ENCODE results near the gene CTDSP2. TPM values are rescaled to one million over a fixed set of nuclear protein-coding genes. Genes with fewer than 3 reads are reported as not detected.
"Not testable (repeated sequence)": the region's sequence is repeated elsewhere in the genome, so short reads cannot be mapped to it uniquely, and the experiment has no call there.

The CTDSP2 gene
- total and polyA plus RNA-seq, 2 donors = 50.4 to 68.6 TPM

GRCh38 chr12:57883700-57884099 lies 37.2 kb upstream of the CTDSP2 start:
- no peak for DNase-seq (ENCODE audit: low read depth in 6 of 9, low spot score in 9 of 9)
- Histone ChIP-seq H3K9me3 (ENCODE audit: control insufficient read depth in 2 of 2, insufficient read depth in 1 of 2, low read length in 1 of 2) (peaks cover 0 to 9% of the 10 kb centered on the region in 2 donors), H3K4me1 (ENCODE audit: control insufficient read depth in 2 of 2, insufficient read depth in 2 of 2, low read length in 2 of 2) (peaks cover 9 to 15% of the 10 kb centered on the region in 2 donors), H3K36me3 (ENCODE audit: control insufficient read depth in 2 of 2, insufficient read depth in 2 of 2, low read length in 1 of 2) (no peaks in the 10 kb centered on the region), H3K4me3 (ENCODE audit: low read length in 2 of 2) (no peak overlapping the region), H3K27me3 (ENCODE audit: control insufficient read depth in 2 of 2, insufficient read depth in 1 of 2, low read length in 1 of 2) (no peaks in the 10 kb centered on the region), H3K27ac (ENCODE audit: low read depth in 1 of 2, low read length in 1 of 2) (no peak overlapping the region)

DNA sequence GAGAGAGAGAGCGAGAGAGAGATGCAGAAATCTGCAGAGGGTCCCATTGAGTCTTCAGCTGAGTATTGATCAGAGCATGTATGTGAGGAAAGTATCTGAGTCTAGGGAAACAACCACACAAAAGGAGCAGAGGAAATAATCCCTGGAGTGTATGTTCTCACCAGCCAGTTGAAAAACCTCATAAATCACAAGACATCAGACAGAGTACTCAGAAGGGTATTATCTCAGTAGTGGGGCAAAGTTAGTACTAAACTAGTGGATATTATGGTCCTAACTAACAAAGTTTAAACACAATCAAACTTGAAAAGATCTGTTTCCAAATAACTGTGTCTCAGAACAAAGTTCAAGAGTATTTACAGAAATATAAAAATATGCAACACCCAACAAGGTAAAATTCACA lies 36.5 kb upstream of the CTDSP2 start:
- no peaks in the 10 kb centered on the region for H3K36me3 ChIP-seq (ENCODE audit: control insufficient read depth in 2 of 2, insufficient read depth in 2 of 2, low read length in 1 of 2)
- H3K9me3 ChIP-seq (ENCODE audit: control insufficient read depth in 2 of 2, insufficient read depth in 1 of 2, low read length in 1 of 2) = peaks cover 0 to 9% of the 10 kb centered on the region in 2 donors
- no peaks in the 10 kb centered on the region for H3K27me3 ChIP-seq (ENCODE audit: control insufficient read depth in 2 of 2, insufficient read depth in 1 of 2, low read length in 1 of 2)
- WGBS = 100% methylated on average over 1 of the region's 1 CpG
- H3K4me1 ChIP-seq (ENCODE audit: control insufficient read depth in 2 of 2, insufficient read depth in 2 of 2, low read length in 2 of 2) = peaks cover 2 to 9% of the 10 kb centered on the region in 2 donors
- no peak overlapping the region for H3K27ac ChIP-seq (ENCODE audit: low read depth in 1 of 2, low read length in 1 of 2)
- no peak for DNase-seq (ENCODE audit: low read depth in 6 of 9, low spot score in 9 of 9)
- H3K4me3 ChIP-seq (ENCODE audit: low read length in 2 of 2) = no peak overlapping the region

DNA sequence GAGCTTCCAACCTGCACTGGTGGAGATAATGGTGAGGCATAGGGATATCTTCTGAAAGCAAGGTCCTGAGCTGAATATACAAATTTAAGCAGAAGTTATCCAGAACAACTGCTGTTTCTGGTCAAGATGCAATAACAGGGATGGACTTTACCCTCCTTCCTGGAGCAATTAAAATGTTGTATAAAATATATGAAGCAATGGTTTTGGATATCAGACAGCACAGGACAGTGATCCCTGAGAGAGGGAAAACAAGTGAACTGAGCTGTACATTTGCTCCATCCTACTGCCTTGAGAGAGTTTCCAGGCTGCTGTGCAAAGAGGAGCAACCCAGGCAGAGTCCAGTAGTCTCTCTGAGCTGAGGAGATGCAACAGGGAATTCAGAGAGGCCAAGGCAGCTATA lies 36.0 kb upstream of the CTDSP2 start:
- no peak overlapping the region for H3K27ac ChIP-seq (ENCODE audit: low read depth in 1 of 2, low read length in 1 of 2)
- peaks cover 0 to 9% of the 10 kb centered on the region in 2 donors for H3K9me3 ChIP-seq (ENCODE audit: control insufficient read depth in 2 of 2, insufficient read depth in 1 of 2, low read length in 1 of 2)
- no peak overlapping the region for H3K4me3 ChIP-seq (ENCODE audit: low read length in 2 of 2)
- H3K4me1 ChIP-seq (ENCODE audit: control insufficient read depth in 2 of 2, insufficient read depth in 2 of 2, low read length in 2 of 2) = peaks cover 0 to 4% of the 10 kb centered on the region in 2 donors
- DNase-seq (ENCODE audit: low read depth in 6 of 9, low spot score in 9 of 9) = no peak
- no peaks in the 10 kb centered on the region for H3K36me3 ChIP-seq (ENCODE audit: control insufficient read depth in 2 of 2, insufficient read depth in 2 of 2, low read length in 1 of 2)
- H3K27me3 ChIP-seq (ENCODE audit: control insufficient read depth in 2 of 2, insufficient read depth in 1 of 2, low read length in 1 of 2) = no peaks in the 10 kb centered on the region

GRCh38 chr12:57881475-57881874 lies 34.9 kb upstream of the CTDSP2 start:
- Histone ChIP-seq H3K27ac (ENCODE audit: low read depth in 1 of 2, low read length in 1 of 2) (no peak overlapping the region), H3K27me3 (ENCODE audit: control insufficient read depth in 2 of 2, insufficient read depth in 1 of 2, low read length in 1 of 2) (no peaks in the 10 kb centered on the region), H3K9me3 (ENCODE audit: control insufficient read depth in 2 of 2, insufficient read depth in 1 of 2, low read length in 1 of 2) (peaks cover 0 to 9% of the 10 kb centered on the region in 2 donors), H3K4me3 (ENCODE audit: low read length in 2 of 2) (no peak overlapping the region), H3K4me1 (ENCODE audit: control insufficient read depth in 2 of 2, insufficient read depth in 2 of 2, low read length in 2 of 2) (peaks cover 0 to under 1% of the 10 kb centered on the region in 2 donors), H3K36me3 (ENCODE audit: control insufficient read depth in 2 of 2, insufficient read depth in 2 of 2, low read length in 1 of 2) (no peaks in the 10 kb centered on the region)
- no peak for DNase-seq (ENCODE audit: low read depth in 6 of 9, low spot score in 9 of 9)

DNA sequence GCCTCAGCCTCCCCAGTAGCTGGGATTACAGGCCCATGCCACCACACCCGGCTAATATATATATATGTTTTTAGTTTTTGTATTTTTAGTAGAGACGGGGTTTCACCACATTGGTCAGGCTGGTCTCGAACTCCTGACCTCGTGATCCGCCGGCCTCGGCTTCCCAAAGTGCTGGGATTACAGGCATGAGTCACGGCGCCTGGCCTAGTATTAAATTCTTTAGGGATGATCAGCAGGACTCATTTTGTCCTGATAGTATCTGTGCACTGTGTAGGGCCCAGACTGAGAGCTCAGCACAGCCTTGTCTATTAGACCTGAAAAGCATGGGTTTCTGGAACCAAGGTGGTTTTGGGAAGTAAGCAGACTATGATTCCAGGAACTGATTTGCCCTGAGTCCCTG lies 34.5 kb upstream of the CTDSP2 start:
- H3K27ac ChIP-seq (ENCODE audit: low read depth in 1 of 2, low read length in 1 of 2); H3K27me3 ChIP-seq (ENCODE audit: control insufficient read depth in 2 of 2, insufficient read depth in 1 of 2, low read length in 1 of 2); H3K4me3 ChIP-seq (ENCODE audit: low read length in 2 of 2); H3K9me3 ChIP-seq (ENCODE audit: control insufficient read depth in 2 of 2, insufficient read depth in 1 of 2, low read length in 1 of 2); H3K36me3 ChIP-seq (ENCODE audit: control insufficient read depth in 2 of 2, insufficient read depth in 2 of 2, low read length in 1 of 2); DNase-seq (ENCODE audit: low read depth in 6 of 9, low spot score in 9 of 9); H3K4me1 ChIP-seq (ENCODE audit: control insufficient read depth in 2 of 2, insufficient read depth in 2 of 2, low read length in 2 of 2): not testable (repeated sequence)
- 99% methylated on average over 9 of the region's 9 CpGs for WGBS

- Histone ChIP-seq H3K27me3 (ENCODE audit: control insufficient read depth in 2 of 2, insufficient read depth in 1 of 2, low read length in 1 of 2) (no peaks in the 10 kb centered on the region), H3K9me3 (ENCODE audit: control insufficient read depth in 2 of 2, insufficient read depth in 1 of 2, low read length in 1 of 2) (no peaks in the 10 kb centered on the region), H3K27ac (ENCODE audit: low read depth in 1 of 2, low read length in 1 of 2) (no peak overlapping the region), H3K36me3 (ENCODE audit: control insufficient read depth in 2 of 2, insufficient read depth in 2 of 2, low read length in 1 of 2) (no peaks in the 10 kb centered on the region), H3K4me1 (ENCODE audit: control insufficient read depth in 2 of 2, insufficient read depth in 2 of 2, low read length in 2 of 2) (no peaks in the 10 kb centered on the region), H3K4me3 (ENCODE audit: low read length in 2 of 2) (no peak overlapping the region)
- no peak for DNase-seq (ENCODE audit: low read depth in 6 of 9, low spot score in 9 of 9)
- 97% methylated on average over 3 of the region's 3 CpGs for WGBS
Observed at GRCh38 chr12:57877876-57878275, 31.3 kb upstream of the CTDSP2 start.

GRCh38 chr12:57875753-57876547 lies 29.4 kb upstream of the CTDSP2 start:
- Histone ChIP-seq H3K27me3 (ENCODE audit: control insufficient read depth in 2 of 2, insufficient read depth in 1 of 2, low read length in 1 of 2) (no peaks in the 10 kb centered on the region), H3K9me3 (ENCODE audit: control insufficient read depth in 2 of 2, insufficient read depth in 1 of 2, low read length in 1 of 2) (no peaks in the 10 kb centered on the region), H3K4me1 (ENCODE audit: control insufficient read depth in 2 of 2, insufficient read depth in 2 of 2, low read length in 2 of 2) (no peaks in the 10 kb centered on the region), H3K4me3 (ENCODE audit: low read length in 2 of 2) (no peak overlapping the region), H3K27ac (ENCODE audit: low read depth in 1 of 2, low read length in 1 of 2) (no peak overlapping the region), H3K36me3 (ENCODE audit: control insufficient read depth in 2 of 2, insufficient read depth in 2 of 2, low read length in 1 of 2) (no peaks in the 10 kb centered on the region)
- 96% methylated on average over 5 of the region's 5 CpGs for WGBS
- no peak for DNase-seq (ENCODE audit: low read depth in 6 of 9, low spot score in 9 of 9)

GRCh38 chr12:57874166-57875108 lies 27.9 kb upstream of the CTDSP2 start:
- no peak for DNase-seq (ENCODE audit: low read depth in 6 of 9, low spot score in 9 of 9)
- Histone ChIP-seq H3K36me3 (ENCODE audit: control insufficient read depth in 2 of 2, insufficient read depth in 2 of 2, low read length in 1 of 2) (no peaks in the 10 kb centered on the region), H3K9me3 (ENCODE audit: control insufficient read depth in 2 of 2, insufficient read depth in 1 of 2, low read length in 1 of 2) (no peaks in the 10 kb centered on the region), H3K27ac (ENCODE audit: low read depth in 1 of 2, low read length in 1 of 2) (no peak overlapping the region), H3K4me3 (ENCODE audit: low read length in 2 of 2) (no peak overlapping the region), H3K4me1 (ENCODE audit: control insufficient read depth in 2 of 2, insufficient read depth in 2 of 2, low read length in 2 of 2) (no peaks in the 10 kb centered on the region), H3K27me3 (ENCODE audit: control insufficient read depth in 2 of 2, insufficient read depth in 1 of 2, low read length in 1 of 2) (no peaks in the 10 kb centered on the region)
- 80% methylated on average over 8 of the region's 8 CpGs for WGBS

DNA sequence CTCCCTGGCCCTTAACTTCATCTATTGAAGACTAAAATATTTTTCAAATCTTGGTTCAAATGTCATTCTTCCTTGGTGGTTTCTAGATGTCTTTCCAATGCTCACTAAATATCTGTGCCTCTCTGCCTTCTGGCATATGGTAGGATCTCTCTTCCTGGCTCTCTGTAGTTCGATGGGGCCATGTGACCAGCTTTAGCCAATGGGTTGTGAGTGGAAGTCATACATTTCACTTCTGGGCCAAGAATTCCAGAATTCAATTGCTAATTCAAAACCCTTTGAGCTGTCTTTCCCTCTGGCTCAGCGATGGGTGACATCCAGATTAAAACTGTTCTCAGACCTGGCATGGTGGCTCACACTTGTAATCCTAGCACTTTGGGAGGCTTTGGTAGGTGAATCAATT lies 25.8 kb upstream of the CTDSP2 start:
- Histone ChIP-seq H3K4me1 (ENCODE audit: control insufficient read depth in 2 of 2, insufficient read depth in 2 of 2, low read length in 2 of 2) (no peaks in the 10 kb centered on the region), H3K27ac (ENCODE audit: low read depth in 1 of 2, low read length in 1 of 2) (no peak overlapping the region), H3K36me3 (ENCODE audit: control insufficient read depth in 2 of 2, insufficient read depth in 2 of 2, low read length in 1 of 2) (no peaks in the 10 kb centered on the region), H3K27me3 (ENCODE audit: control insufficient read depth in 2 of 2, insufficient read depth in 1 of 2, low read length in 1 of 2) (no peaks in the 10 kb centered on the region), H3K9me3 (ENCODE audit: control insufficient read depth in 2 of 2, insufficient read depth in 1 of 2, low read length in 1 of 2) (no peaks in the 10 kb centered on the region), H3K4me3 (ENCODE audit: low read length in 2 of 2) (no peak overlapping the region)
- DNase-seq (ENCODE audit: low read depth in 6 of 9, low spot score in 9 of 9) = no peak
- WGBS = 96% methylated on average over 2 of the region's 2 CpGs
